OCI-LY7 (cell line): ENCODE measurements around the gene SLC22A7. TPM values are rescaled to one million over a fixed set of nuclear protein-coding genes. Genes with fewer than 3 reads are reported as not detected.
A peak's percentile ranks its signal among the peaks of the same experiment; 100 is the strongest.

ENCODE experiments used
- BruUV-seq: library from RNA; stranded (reverse); fragments of 400-500 nt; replicated peaks from 2 replicates; lab custom pipeline; 2021; lab: Mats Ljungman, UMichigan
- CTCF ChIA-PET: fragments of 300-600 bp; sonication (Branson Sonifier 250); formaldehyde crosslinking; loops from one replicate; lab custom pipeline; 2022; ENCODE audit warnings: antibody characterized with exemption; ENCODE audit not compliant: unreplicated experiment; lab: Charles Lee
- POLR2A ChIA-PET: fragments of 300-600 bp; sonication (Branson Sonifier 250); formaldehyde crosslinking; loops from one replicate; lab custom pipeline; 2022; ENCODE audit warnings: antibody characterized with exemption; lab: Charles Lee
- DNase-seq: peaks from one replicate; pipeline ENCODE4 v3.0.0-alpha.2; 2015; ENCODE audit warnings: low spot score
- H2AFZ ChIP-seq: fragments of 200-600 bp; sonication (generic), shearing (Covaris generic); 2 replicates; pipeline ENCODE4 v1.6.1; 2014; ENCODE audit warnings: mild to moderate bottlenecking, antibody characterized with exemption, low read length, moderate library complexity
- H3K27ac ChIP-seq: fragments of 200-600 bp; sonication (generic); 2 replicates; pipeline ENCODE4 v1.5.1; 2014; ENCODE audit warnings: mixed run types, low read depth, mild to moderate bottlenecking, moderate library complexity, low read length, inconsistent platforms; ENCODE audit not compliant: poor library complexity, severe bottlenecking
- H3K36me3 ChIP-seq: fragments of 200-600 bp; sonication (generic); 2 replicates; pipeline ENCODE4 v1.6.1; 2014; ENCODE audit warnings: mild to moderate bottlenecking, antibody characterized with exemption, low read length, moderate library complexity, mixed read lengths; ENCODE audit not compliant: insufficient read depth
- H3K4me1 ChIP-seq: fragments of 200-600 bp; sonication (generic); 2 replicates; pipeline ENCODE4 v1.5.1; 2014; ENCODE audit warnings: mild to moderate bottlenecking, low read length; ENCODE audit not compliant: insufficient read depth, poor library complexity, severe bottlenecking
- H3K4me2 ChIP-seq: fragments of 200-600 bp; sonication (generic); 2 replicates; pipeline ENCODE4 v1.6.1; 2014; ENCODE audit warnings: mild to moderate bottlenecking, low read length
- H3K4me3 ChIP-seq: fragments of 200-600 bp; sonication (generic); 2 replicates; pipeline ENCODE4 v1.5.1; 2014; ENCODE audit warnings: mild to moderate bottlenecking, low read depth, low read length; ENCODE audit not compliant: poor library complexity, severe bottlenecking
- H3K79me2 ChIP-seq: fragments of 200-600 bp; sonication (generic); 2 replicates; pipeline ENCODE4 v1.6.1; 2016; ENCODE audit warnings: low read depth, mild to moderate bottlenecking, low read length, moderate library complexity, mixed read lengths; ENCODE audit not compliant: insufficient read depth
- H3K9me2 ChIP-seq: fragments of 200-600 bp; sonication (generic); 2 replicates; pipeline ENCODE4 v1.6.1; 2016; ENCODE audit warnings: mild to moderate bottlenecking, low read length, mixed read lengths; ENCODE audit not compliant: insufficient read depth
- H3K9me3 ChIP-seq: fragments of 200-600 bp; sonication (generic); 2 replicates; pipeline ENCODE4 v1.6.1; 2014; ENCODE audit warnings: mild to moderate bottlenecking, mixed run types, low read length, mixed read lengths
- H4K20me1 ChIP-seq: fragments of 200-600 bp; sonication (generic); 2 replicates; pipeline ENCODE4 v1.6.1; 2014; ENCODE audit warnings: mild to moderate bottlenecking, antibody characterized with exemption, low read length, moderate library complexity, mixed read lengths; ENCODE audit not compliant: insufficient read depth
- CTCF ChIP-seq: fragments of 200-600 bp; sonication (generic); conservative IDR thresholded peaks from 2 replicates; pipeline ENCODE4 v1.5.1; 2014; ENCODE audit warnings: mild to moderate bottlenecking, antibody characterized with exemption, low read length, moderate library complexity, mixed read lengths
- EZH2phosphoT487 ChIP-seq: fragments of 200-600 bp; sonication (generic); IDR thresholded peaks from 2 replicates; pipeline ENCODE4 v1.6.1; 2018; ENCODE audit warnings: low read depth, borderline replicate concordance, mild to moderate bottlenecking, mixed run types, antibody characterized with exemption, low read length, moderate library complexity, mixed read lengths
- intact Hi-C: fragments of 100-400 bp; cut with micrococcal nuclease; formaldehyde crosslinking; loops from one replicate; pipeline ENCODE4 v1.10.0; 2022; ENCODE audit not compliant: unreplicated experiment
- total RNA-seq, 2 experiments: library from RNA; depleted of rRNA in 1 of 2; stranded (reverse); fragments of >200 nt in 1 of 2; shearing (Covaris generic) in 1 of 2; gene quantifications; 2 replicates each; pipeline ENCODE4 v1.2.3, GENCODE V29; 2014 to 2022

SLC22A7 gene
- total RNA-seq, 2 experiments from 2014 or later, result not detected

GRCh38 chr6:43298565-43299337 lies 691 bp downstream of the SLC22A7 start:
- ChIA-PET CTCF (no interaction called here), POLR2A (interaction anchor here (1.3 kb wide), 1 partner anchor 90 kb away, joined by 3 read pairs; no protein-coding TSS in a partner anchor)
- no peak for TF ChIP-seq EZH2phosphoT487
- no peak for TF ChIP-seq CTCF
- H3K79me2 ChIP-seq, result no peaks in the 10 kb centered on the region
- no peak overlapping the region for H3K27ac ChIP-seq
- intact Hi-C loops, result no loop called here
- H3K4me2 ChIP-seq, result no peak overlapping the region
- no peak overlapping the region for H2AFZ ChIP-seq
- H3K36me3 ChIP-seq, result no peaks in the 10 kb centered on the region
- no peaks in the 10 kb centered on the region for H3K9me2 ChIP-seq
- H4K20me1 ChIP-seq, result no peaks in the 10 kb centered on the region
- no peak for DNase-seq
- BruUV-seq, result no TSS peak
- no peak overlapping the region for H3K4me3 ChIP-seq
- no peaks in the 10 kb centered on the region for H3K9me3 ChIP-seq
- peaks cover 8% of the 10 kb centered on the region for H3K4me1 ChIP-seq

GRCh38 chr6:43299338-43300293 lies 1.6 kb downstream of the SLC22A7 start:
- Histone ChIP-seq H3K4me3 (no peak overlapping the region), H3K36me3 (no peaks in the 10 kb centered on the region), H3K9me3 (no peaks in the 10 kb centered on the region), H3K9me2 (no peaks in the 10 kb centered on the region), H4K20me1 (no peaks in the 10 kb centered on the region), H3K4me2 (no peak overlapping the region), H3K79me2 (no peaks in the 10 kb centered on the region), H2AFZ (no peak overlapping the region), H3K4me1 (peaks cover 8% of the 10 kb centered on the region), H3K27ac (no peak overlapping the region)
- no TSS peak for BruUV-seq
- TF ChIP-seq EZH2phosphoT487, result no peak
- no peak for TF ChIP-seq CTCF
- POLR2A ChIA-PET, result interaction anchor here (1.3 kb wide), 1 partner anchor 89 kb away, joined by 3 read pairs; no protein-coding TSS in a partner anchor
- intact Hi-C loops, result no loop called here
- CTCF ChIA-PET, result no interaction called here
- peak; percentile 31 for DNase-seq
